ENCODE data around the gene FBN1.
A peak's percentile ranks its signal among the peaks of the same experiment; 100 is the strongest.

FBN1 gene

DNA sequence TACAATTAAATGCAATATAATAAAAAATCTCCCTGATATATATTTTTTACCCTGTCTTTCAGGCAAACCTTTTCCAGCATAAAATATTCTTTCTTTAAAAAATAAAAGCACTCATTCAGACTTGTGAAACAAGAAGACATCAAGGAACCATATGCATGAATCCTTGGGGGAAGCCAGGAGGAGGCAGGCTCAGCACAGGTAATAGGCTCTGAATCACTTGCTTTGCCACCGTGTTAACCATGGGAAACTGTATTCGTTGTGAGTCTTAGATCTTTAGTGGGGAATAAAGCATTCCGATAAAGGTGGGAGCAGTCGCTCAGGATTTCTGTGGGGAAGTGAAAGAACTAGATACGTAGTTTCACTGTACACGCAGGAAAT is 42.4 kb downstream of the FBN1 start:
- peaks cover 4 to 6% of the 10 kb centered on the region in 2 donors for H3K36me3 ChIP-seq (replicated peaks in 1 of 2; ENCODE audit: control insufficient read depth in 2 of 2, insufficient read depth in 2 of 2, low read length in 2 of 2)
- H3K27ac ChIP-seq (replicated peaks; ENCODE audit: low read length): no peak overlapping the region
- H2BK5ac ChIP-seq (ENCODE audit: low read length): no peak overlapping the region

DNA sequence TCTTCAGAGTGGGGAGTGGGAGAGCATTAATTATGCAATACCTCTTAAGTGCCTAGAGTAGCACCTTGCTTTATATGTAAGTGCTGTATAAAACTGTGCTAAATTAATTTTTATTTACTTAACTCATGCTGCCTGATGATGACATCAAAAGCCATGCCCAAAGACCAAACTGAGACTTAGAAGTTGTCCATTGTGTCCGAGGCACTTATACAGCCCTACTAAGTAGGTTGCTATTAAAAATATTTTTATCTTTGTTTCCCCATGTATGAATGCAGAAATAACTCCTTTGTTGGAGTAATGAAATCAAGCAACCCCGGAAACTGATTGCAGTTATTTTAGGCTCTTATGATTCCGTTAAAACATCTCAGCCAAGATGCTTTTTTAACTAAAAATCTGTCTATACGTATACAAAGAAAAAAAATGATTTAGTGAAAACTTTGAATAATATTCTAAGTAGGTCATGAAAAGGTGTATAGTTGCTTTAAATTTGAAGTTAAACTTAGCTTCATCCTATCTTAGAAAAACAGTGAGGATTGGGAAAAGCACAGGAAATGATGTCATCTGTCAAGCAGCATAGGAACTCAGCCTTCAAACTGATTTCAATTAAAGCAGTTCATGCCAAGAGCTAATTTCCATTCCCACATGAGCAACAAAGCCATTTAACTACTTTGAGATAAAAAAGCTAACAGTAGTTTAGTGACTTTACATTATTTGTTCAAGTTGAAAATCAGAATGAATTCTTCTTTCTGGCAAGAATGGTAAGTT is 43.0 kb downstream of the FBN1 start:
- Histone ChIP-seq H4K91ac (ENCODE audit: low read depth, low read length, poor library complexity) (no peak overlapping the region), H3K79me1 (ENCODE audit: low read depth, low read length) (no peaks in the 10 kb centered on the region), H2AFZ (ENCODE audit: low read length) (peak overlapping the region; percentile 46), H3K9me3 (replicated peaks in 1 of 2; ENCODE audit: control insufficient read depth in 2 of 2, insufficient read depth in 1 of 2, low read depth in 1 of 2, low read length in 2 of 2) (peaks cover 0 to 2% of the 10 kb centered on the region in 2 donors), H3K9ac (ENCODE audit: low read depth, low read length, poor library complexity) (no peak overlapping the region), H3K4me2 (ENCODE audit: insufficient read depth, low read length, poor library complexity, severe bottlenecking) (no peak overlapping the region), H3K27ac (replicated peaks; ENCODE audit: low read length) (no peak overlapping the region), H2AK5ac (ENCODE audit: low read depth, low read length) (no peak overlapping the region), H2BK12ac (ENCODE audit: low read length) (no peak overlapping the region), H3K27me3 (ENCODE audit: control insufficient read depth in 3 of 3, insufficient read depth in 3 of 3, low read depth in 1 of 3, low read length in 3 of 3) (peaks cover 0 to 1% (median 0%) of the 10 kb centered on the region in 3 experiments), H3K36me3 (replicated peaks in 1 of 2; ENCODE audit: control insufficient read depth in 2 of 2, insufficient read depth in 2 of 2, low read length in 2 of 2) (peaks cover 4% of the 10 kb centered on the region in 2 donors), H2BK5ac (ENCODE audit: low read length) (no peak overlapping the region), H2BK120ac (ENCODE audit: low read depth, low read length) (no peak overlapping the region), H3K23ac (ENCODE audit: low read depth, low read length, poor library complexity) (no peak overlapping the region), H4K8ac (ENCODE audit: low read depth, low read length) (no peak overlapping the region), H3K4ac (ENCODE audit: low read length) (no peak overlapping the region), H3K14ac (ENCODE audit: low read length) (no peak overlapping the region), H3K18ac (ENCODE audit: low read length) (no peak overlapping the region), H2BK15ac (ENCODE audit: low read length) (no peak overlapping the region), H3K4me1 (ENCODE audit: control insufficient read depth in 2 of 2, insufficient read depth in 1 of 2, low read depth in 1 of 2, low read length in 2 of 2) (peaks cover 2 to 8% of the 10 kb centered on the region in 2 donors), H3K4me3 (ENCODE audit: low read length in 2 of 2) (no peak overlapping the region)
- no peak for DNase-seq (ENCODE audit: low spot score)
- no CpG with 5 or more reads among the region's 4 CpGs for WGBS, 2 donors (ENCODE audit: extremely low coverage in 2 of 2, insufficient read length in 2 of 2, insufficient replicate concordance in 1 of 2)

More for the DNA sequence above, 42.4 kb downstream of the FBN1 start:
- H3K18ac ChIP-seq (ENCODE audit: low read length): no peak overlapping the region
- H3K4me2 ChIP-seq (ENCODE audit: insufficient read depth, low read length, poor library complexity, severe bottlenecking): no peak overlapping the region
- peaks cover 0 to 1% (median 0%) of the 10 kb centered on the region in 3 experiments for H3K27me3 ChIP-seq (ENCODE audit: control insufficient read depth in 3 of 3, insufficient read depth in 3 of 3, low read depth in 1 of 3, low read length in 3 of 3)
- no peak overlapping the region for H2AFZ ChIP-seq (ENCODE audit: low read length)
- no peak for DNase-seq (ENCODE audit: low spot score)
- no peak overlapping the region for H2AK5ac ChIP-seq (ENCODE audit: low read depth, low read length)
- no peak overlapping the region for H3K23ac ChIP-seq (ENCODE audit: low read depth, low read length, poor library complexity)
- no peak overlapping the region for H4K8ac ChIP-seq (ENCODE audit: low read depth, low read length)
- H3K79me1 ChIP-seq (ENCODE audit: low read depth, low read length): no peaks in the 10 kb centered on the region
- H2BK12ac ChIP-seq (ENCODE audit: low read length): no peak overlapping the region
- H3K4me3 ChIP-seq (ENCODE audit: low read length in 2 of 2): no peak overlapping the region
- no peak overlapping the region for H3K14ac ChIP-seq (ENCODE audit: low read length)
- no peak overlapping the region for H3K4ac ChIP-seq (ENCODE audit: low read length)
- no CpG with 5 or more reads among the region's 6 CpGs for WGBS, 2 donors (ENCODE audit: extremely low coverage in 2 of 2, insufficient read length in 2 of 2, insufficient replicate concordance in 1 of 2)
- peaks cover 2 to 8% of the 10 kb centered on the region in 2 donors for H3K4me1 ChIP-seq (ENCODE audit: control insufficient read depth in 2 of 2, insufficient read depth in 1 of 2, low read depth in 1 of 2, low read length in 2 of 2)
- peaks cover 0 to 2% of the 10 kb centered on the region in 2 donors for H3K9me3 ChIP-seq (replicated peaks in 1 of 2; ENCODE audit: control insufficient read depth in 2 of 2, insufficient read depth in 1 of 2, low read depth in 1 of 2, low read length in 2 of 2)
- no peak overlapping the region for H4K91ac ChIP-seq (ENCODE audit: low read depth, low read length, poor library complexity)
- H2BK120ac ChIP-seq (ENCODE audit: low read depth, low read length): no peak overlapping the region
- H3K9ac ChIP-seq (ENCODE audit: low read depth, low read length, poor library complexity): no peak overlapping the region
- H2BK15ac ChIP-seq (ENCODE audit: low read length): no peak overlapping the region

DNA sequence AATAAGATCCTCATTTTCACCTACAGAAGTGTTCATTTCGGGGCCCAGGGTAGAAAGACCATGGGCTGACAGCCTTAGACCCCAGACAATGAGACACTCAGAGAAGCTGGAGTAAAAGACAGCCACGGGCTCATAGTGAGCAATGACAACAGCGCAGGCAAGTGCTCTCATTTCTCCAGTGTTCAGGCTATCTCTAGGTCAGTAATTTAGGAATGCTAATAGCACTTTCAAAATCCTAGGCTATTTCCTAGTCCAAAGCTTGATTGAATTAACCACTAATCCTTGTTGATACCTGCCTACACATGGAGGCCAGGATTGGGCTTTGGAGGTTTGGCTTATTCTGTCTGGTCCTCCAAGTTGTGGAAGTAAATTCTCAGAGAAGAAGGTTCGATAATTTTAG is 44.4 kb downstream of the FBN1 start:
- peaks cover 0 to 1% (median 0%) of the 10 kb centered on the region in 3 experiments for H3K27me3 ChIP-seq (ENCODE audit: control insufficient read depth in 3 of 3, insufficient read depth in 3 of 3, low read depth in 1 of 3, low read length in 3 of 3)
- no peak overlapping the region for H3K23ac ChIP-seq (ENCODE audit: low read depth, low read length, poor library complexity)
- H2AFZ ChIP-seq (ENCODE audit: low read length): no peak overlapping the region
- H3K14ac ChIP-seq (ENCODE audit: low read length): no peak overlapping the region
- WGBS, 2 donors (ENCODE audit: extremely low coverage in 2 of 2, insufficient read length in 2 of 2, insufficient replicate concordance in 1 of 2): no CpG with 5 or more reads among the region's 4 CpGs
- H2AK5ac ChIP-seq (ENCODE audit: low read depth, low read length): no peak overlapping the region
- no peak overlapping the region for H2BK5ac ChIP-seq (ENCODE audit: low read length)
- H3K9ac ChIP-seq (ENCODE audit: low read depth, low read length, poor library complexity): no peak overlapping the region
- no peak overlapping the region for H4K91ac ChIP-seq (ENCODE audit: low read depth, low read length, poor library complexity)
- H3K18ac ChIP-seq (ENCODE audit: low read length): no peak overlapping the region
- no peak for DNase-seq (ENCODE audit: low spot score)
- peaks cover 4% of the 10 kb centered on the region in 2 donors for H3K36me3 ChIP-seq (replicated peaks in 1 of 2; ENCODE audit: control insufficient read depth in 2 of 2, insufficient read depth in 2 of 2, low read length in 2 of 2)
- H3K4me2 ChIP-seq (ENCODE audit: insufficient read depth, low read length, poor library complexity, severe bottlenecking): no peak overlapping the region
- peaks cover 2 to 8% of the 10 kb centered on the region in 2 donors for H3K4me1 ChIP-seq (ENCODE audit: control insufficient read depth in 2 of 2, insufficient read depth in 1 of 2, low read depth in 1 of 2, low read length in 2 of 2)
- H2BK12ac ChIP-seq (ENCODE audit: low read length): no peak overlapping the region
- H2BK15ac ChIP-seq (ENCODE audit: low read length): no peak overlapping the region
- no peaks in the 10 kb centered on the region for H3K79me1 ChIP-seq (ENCODE audit: low read depth, low read length)
- H4K8ac ChIP-seq (ENCODE audit: low read depth, low read length): no peak overlapping the region
- H3K9me3 ChIP-seq (replicated peaks in 1 of 2; ENCODE audit: control insufficient read depth in 2 of 2, insufficient read depth in 1 of 2, low read depth in 1 of 2, low read length in 2 of 2): no peaks in the 10 kb centered on the region
- no peak overlapping the region for H3K4ac ChIP-seq (ENCODE audit: low read length)
- no peak overlapping the region for H3K27ac ChIP-seq (replicated peaks; ENCODE audit: low read length)
- no peak overlapping the region for H2BK120ac ChIP-seq (ENCODE audit: low read depth, low read length)
- H3K4me3 ChIP-seq (ENCODE audit: low read length in 2 of 2): no peak overlapping the region

DNA sequence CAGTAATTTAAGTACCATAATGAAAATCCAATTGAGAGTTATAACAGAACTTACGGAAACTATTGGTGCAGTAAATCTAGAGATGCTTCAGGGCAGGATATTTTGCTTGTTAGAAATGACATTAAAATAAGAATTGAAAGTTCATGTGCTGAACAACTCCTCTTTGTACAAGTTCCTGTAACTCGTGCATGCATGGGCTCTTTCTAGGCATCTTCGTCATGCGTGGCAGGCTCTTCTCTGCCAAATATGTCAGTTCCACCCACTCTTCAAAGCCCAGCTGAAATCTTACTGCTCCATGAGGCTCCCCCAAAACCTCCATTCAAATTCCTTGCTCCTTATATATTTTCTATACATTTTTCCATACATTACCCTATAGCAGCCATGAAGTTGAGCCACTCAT is 48.7 kb downstream of the FBN1 start:
- no peak overlapping the region for H2AFZ ChIP-seq (ENCODE audit: low read length)
- no peak overlapping the region for H2BK15ac ChIP-seq (ENCODE audit: low read length)
- H3K9ac ChIP-seq (ENCODE audit: low read depth, low read length, poor library complexity): no peak overlapping the region
- WGBS, 2 donors (ENCODE audit: extremely low coverage in 2 of 2, insufficient read length in 2 of 2, insufficient replicate concordance in 1 of 2): no CpG with 5 or more reads among the region's 4 CpGs
- no peak overlapping the region for H2BK120ac ChIP-seq (ENCODE audit: low read depth, low read length)
- H2BK12ac ChIP-seq (ENCODE audit: low read length): no peak overlapping the region
- no peak overlapping the region for H3K14ac ChIP-seq (ENCODE audit: low read length)
- DNase-seq (ENCODE audit: low spot score): no peak
- H3K36me3 ChIP-seq (replicated peaks in 1 of 2; ENCODE audit: control insufficient read depth in 2 of 2, insufficient read depth in 2 of 2, low read length in 2 of 2): peaks cover 4% of the 10 kb centered on the region in 2 donors
- no peaks in the 10 kb centered on the region for H3K9me3 ChIP-seq (replicated peaks in 1 of 2; ENCODE audit: control insufficient read depth in 2 of 2, insufficient read depth in 1 of 2, low read depth in 1 of 2, low read length in 2 of 2)
- H4K8ac ChIP-seq (ENCODE audit: low read depth, low read length): no peak overlapping the region
- H2BK5ac ChIP-seq (ENCODE audit: low read length): no peak overlapping the region
- no peaks in the 10 kb centered on the region for H3K79me1 ChIP-seq (ENCODE audit: low read depth, low read length)
- no peak overlapping the region for H3K4me3 ChIP-seq (ENCODE audit: low read length in 2 of 2)
- peaks cover 0 to 1% (median 0%) of the 10 kb centered on the region in 3 experiments for H3K27me3 ChIP-seq (ENCODE audit: control insufficient read depth in 3 of 3, insufficient read depth in 3 of 3, low read depth in 1 of 3, low read length in 3 of 3)
- peaks cover 0 to 7% of the 10 kb centered on the region in 2 donors for H3K4me1 ChIP-seq (ENCODE audit: control insufficient read depth in 2 of 2, insufficient read depth in 1 of 2, low read depth in 1 of 2, low read length in 2 of 2)
- no peak overlapping the region for H3K27ac ChIP-seq (replicated peaks; ENCODE audit: low read length)
- H4K91ac ChIP-seq (ENCODE audit: low read depth, low read length, poor library complexity): no peak overlapping the region
- H3K4me2 ChIP-seq (ENCODE audit: insufficient read depth, low read length, poor library complexity, severe bottlenecking): no peak overlapping the region
- H3K4ac ChIP-seq (ENCODE audit: low read length): no peak overlapping the region
- no peak overlapping the region for H3K23ac ChIP-seq (ENCODE audit: low read depth, low read length, poor library complexity)
- no peak overlapping the region for H3K18ac ChIP-seq (ENCODE audit: low read length)
- no peak overlapping the region for H2AK5ac ChIP-seq (ENCODE audit: low read depth, low read length)
